NCI-H128 (cell line): ENCODE measurements around the gene SRPK3.

Source experiments
- DNase-seq: peaks from one replicate; lab custom pipeline; 2025; ENCODE audit not compliant: unreplicated experiment; lab: John Stamatoyannopoulos, UW

The SRPK3 gene

GRCh38 chrX:153829799-153830639, 49.2 kb downstream of the SRPK3 start, which contains the start of gene PDZD4:
Gene PDZD4, minus strand, starts transcription at chrX:153830544. Its CDS starts 246 bp downstream, at chrX:153830298.
- no peak for DNase-seq

DNA sequence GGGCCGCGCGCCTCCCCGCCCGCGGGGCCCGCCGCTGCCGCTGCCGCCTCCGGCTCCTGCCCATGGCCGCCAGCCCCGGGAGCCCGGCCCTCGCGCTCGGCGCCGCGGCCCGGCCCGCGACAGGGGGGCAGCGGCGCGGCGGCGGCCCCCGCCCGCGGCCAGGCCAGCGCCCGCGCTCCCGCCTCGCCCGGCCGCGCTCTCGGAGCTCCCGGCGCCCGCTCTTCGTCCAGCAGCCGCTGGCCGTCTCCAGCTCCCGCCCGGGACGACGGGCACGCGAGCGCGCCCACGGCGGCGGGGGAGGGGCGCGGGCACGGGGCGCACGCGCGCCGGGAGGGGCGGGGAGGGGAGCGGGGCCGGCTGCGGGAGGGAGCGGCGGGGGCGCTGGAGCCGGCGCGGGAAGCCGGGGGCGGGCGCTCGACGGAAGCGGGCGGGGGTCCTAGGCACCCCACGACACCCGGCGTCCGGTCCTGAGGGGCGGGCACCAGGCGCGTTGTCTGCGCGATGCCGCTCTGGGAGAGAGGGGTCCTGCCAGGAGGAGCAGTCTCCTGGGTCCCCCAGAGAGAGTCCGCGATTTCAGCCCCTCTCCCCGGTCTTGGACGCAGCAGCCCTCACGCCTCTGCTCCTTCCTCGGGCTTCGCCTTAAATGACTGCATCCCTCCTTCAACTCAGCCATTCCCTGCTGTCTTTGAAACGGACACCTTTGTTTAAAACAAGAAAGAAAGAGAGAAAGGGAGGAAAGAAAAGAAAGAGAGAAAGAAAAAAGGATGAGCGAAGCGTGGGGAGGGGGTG, 50.0 kb downstream of the SRPK3 start:
- DNase-seq: no peak

DNA sequence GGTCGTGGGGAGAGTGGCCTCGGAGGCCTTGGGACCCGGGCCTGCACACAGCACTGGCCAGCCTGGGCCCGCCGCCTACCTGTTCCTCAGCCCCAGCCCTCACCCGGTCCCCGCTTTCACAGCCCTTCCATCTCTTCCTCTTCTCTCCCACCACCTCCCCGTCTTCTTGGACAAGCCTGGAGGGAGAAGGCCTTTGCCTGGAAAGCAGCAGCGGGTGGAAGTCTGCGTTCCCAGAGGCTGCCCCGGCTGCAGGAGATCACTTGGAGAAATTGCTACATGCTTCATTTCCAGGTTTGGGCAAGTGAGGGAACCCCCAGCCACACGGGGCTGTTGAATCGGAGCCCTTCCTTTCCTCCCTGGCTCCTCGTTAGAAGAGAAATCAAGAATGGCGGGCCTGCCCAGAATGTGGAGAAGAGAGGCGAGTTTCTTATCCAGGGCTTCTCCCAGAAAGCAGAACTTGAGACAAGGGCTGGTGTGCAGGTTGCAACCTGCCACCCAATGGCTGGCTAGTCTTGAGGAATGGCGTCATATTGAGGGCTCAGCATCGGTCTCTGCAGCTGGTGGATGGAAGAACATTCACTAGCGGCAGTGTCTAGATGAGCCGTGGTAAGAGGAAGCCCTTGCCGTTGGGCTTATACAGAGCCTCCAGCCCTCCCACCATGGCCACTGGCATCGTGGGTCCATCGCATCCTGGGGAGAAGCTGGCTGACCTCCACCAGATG, 50.7 kb downstream of the SRPK3 start:
- DNase-seq: no peak

GRCh38 chrX:153832728-153833127, 51.9 kb downstream of the SRPK3 start:
- DNase-seq: no peak
